GM10248 (cell line): ENCODE data around the gene ENOX1.
A peak's percentile ranks its signal among the peaks of the same experiment; 100 is the strongest.

Experiments
- CTCF ChIA-PET: fragments of 300-600 bp; sonication (Branson Sonifier 250); formaldehyde crosslinking; extraction: SDS; loops from one replicate; lab custom pipeline; 2021; ENCODE audit warnings: antibody characterized with exemption; lab: Yijun Ruan, JAX
- POLR2A ChIA-PET: fragments of 350-650 bp; sonication (Branson Sonifier 250); formaldehyde crosslinking; extraction: SDS; loops from one replicate; lab custom pipeline; 2020; ENCODE audit warnings: antibody characterized with exemption; lab: Yijun Ruan, JAX
- DNase-seq: peaks from one replicate; pipeline ENCODE4 v3.0.0; 2012; ENCODE audit errors: extremely low spot score
- TF ChIP-seq, protein P1 (sequence below): IDR thresholded peaks from 2 replicates; pipeline ENCODE4 v1.5.1; 2012; ENCODE audit warnings: mild to moderate bottlenecking, low read depth; ENCODE audit errors: extremely low read depth, missing control alignments, control extremely low read depth

ENOX1 gene

DNA sequence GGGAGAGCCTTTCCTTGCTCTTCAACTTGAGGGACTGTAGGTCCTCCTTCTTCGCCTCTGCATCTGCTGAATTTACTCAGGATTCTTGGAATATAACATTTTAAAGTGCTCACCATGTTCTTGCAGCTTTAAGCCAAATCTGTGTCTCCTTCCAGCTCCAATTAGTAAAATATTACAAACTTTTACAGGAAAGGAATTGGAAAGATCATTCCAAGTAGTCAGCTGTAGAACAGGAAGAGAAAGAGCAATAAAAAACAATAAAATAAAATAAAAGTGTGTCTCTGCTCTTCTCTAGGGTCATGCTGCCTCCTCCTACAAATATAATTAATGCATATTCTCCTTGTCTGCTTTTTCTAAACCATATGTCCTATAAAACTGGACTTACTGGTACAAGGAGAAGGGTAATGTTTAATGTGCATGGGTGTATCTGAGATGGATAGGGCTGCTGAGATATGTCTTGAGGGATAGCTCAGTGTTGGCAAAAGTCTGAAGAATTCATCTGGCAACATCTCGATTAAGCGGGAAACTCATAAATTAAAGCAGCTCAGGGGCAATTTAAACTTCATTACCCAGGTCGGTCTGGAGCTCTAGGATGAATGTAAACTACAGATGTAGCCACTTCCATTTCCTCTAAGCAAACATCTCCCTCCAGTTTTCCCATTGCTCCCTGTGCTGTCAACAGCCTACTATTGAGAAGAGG lies 25.0 kb downstream of the ENOX1 start:
- POLR2A ChIA-PET = no interaction called here
- TF ChIP-seq, protein P1, sequence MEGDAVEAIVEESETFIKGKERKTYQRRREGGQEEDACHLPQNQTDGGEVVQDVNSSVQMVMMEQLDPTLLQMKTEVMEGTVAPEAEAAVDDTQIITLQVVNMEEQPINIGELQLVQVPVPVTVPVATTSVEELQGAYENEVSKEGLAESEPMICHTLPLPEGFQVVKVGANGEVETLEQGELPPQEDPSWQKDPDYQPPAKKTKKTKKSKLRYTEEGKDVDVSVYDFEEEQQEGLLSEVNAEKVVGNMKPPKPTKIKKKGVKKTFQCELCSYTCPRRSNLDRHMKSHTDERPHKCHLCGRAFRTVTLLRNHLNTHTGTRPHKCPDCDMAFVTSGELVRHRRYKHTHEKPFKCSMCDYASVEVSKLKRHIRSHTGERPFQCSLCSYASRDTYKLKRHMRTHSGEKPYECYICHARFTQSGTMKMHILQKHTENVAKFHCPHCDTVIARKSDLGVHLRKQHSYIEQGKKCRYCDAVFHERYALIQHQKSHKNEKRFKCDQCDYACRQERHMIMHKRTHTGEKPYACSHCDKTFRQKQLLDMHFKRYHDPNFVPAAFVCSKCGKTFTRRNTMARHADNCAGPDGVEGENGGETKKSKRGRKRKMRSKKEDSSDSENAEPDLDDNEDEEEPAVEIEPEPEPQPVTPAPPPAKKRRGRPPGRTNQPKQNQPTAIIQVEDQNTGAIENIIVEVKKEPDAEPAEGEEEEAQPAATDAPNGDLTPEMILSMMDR = no peak
- CTCF ChIA-PET = interaction anchor here (1.0 kb wide), 1 partner anchor 9 kb away, joined by 3 read pairs; no protein-coding TSS in a partner anchor
- no peak for DNase-seq

DNA sequence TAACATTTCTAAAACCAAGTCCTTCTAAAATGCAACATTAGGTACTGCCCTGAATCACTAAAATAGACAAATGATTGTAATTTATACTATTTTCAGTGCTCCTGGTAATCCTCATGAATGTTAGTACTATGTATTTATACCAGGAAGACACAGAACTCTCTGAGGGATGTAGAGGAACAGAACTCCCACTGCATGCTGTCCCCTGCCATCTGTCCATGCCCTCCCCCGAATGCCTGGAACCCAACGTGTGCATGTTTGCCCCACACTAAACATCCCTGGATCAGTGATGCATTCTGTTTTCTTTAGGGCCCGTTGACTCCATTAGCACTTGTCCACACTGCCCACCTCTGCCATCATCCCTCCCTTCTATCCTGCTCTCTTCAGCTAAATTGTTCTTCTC lies 26.5 kb downstream of the ENOX1 start:
- no peak for DNase-seq
- CTCF ChIA-PET = no interaction called here
- TF ChIP-seq, protein P1 = no peak
- POLR2A ChIA-PET = no interaction called here

DNA sequence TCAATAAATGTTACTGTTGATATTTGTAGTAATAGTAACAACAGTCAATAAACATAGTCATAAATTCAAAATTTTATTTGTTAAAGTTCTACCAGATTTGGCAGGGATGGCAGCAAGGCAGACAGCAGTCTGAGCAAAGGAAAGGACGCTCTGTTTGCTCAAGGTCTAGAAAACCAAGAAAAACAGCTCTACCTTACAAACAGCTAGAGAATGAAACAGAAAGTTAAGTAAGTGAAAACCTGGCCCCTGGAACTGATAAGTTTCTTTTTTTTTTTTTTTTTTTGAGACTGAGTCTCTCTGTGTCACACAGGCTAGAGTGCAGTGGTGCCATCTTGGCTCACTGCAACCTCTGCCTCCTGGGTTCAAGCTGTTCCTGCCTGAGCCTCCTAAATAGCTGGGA lies 27.9 kb downstream of the ENOX1 start:
- peak; percentile 47 for DNase-seq
- ChIA-PET CTCF (no interaction called here), POLR2A (no interaction called here)
- TF ChIP-seq, protein P1 = no peak

DNA sequence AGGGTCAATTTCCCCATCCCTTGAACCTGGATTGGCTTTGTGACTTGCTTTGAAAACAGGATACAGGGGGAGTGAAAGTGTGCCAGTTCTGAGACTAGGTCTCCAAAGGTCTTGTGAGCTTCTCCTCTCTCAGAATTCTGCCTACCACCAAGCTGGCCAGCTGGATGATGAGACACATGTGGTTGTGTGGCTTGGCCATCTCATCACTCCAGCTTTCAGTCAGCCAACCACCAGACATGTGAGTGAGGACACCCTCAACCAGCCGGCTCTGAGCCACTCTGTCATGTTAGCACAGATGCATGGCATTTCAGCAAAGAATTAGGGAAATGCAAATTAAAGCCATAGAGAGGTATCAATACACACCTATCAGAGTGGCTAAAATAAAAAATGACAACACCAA lies 29.5 kb downstream of the ENOX1 start:
- DNase-seq = no peak
- TF ChIP-seq, protein P1 = no peak
- ChIA-PET POLR2A (no interaction called here), CTCF (no interaction called here)

DNA sequence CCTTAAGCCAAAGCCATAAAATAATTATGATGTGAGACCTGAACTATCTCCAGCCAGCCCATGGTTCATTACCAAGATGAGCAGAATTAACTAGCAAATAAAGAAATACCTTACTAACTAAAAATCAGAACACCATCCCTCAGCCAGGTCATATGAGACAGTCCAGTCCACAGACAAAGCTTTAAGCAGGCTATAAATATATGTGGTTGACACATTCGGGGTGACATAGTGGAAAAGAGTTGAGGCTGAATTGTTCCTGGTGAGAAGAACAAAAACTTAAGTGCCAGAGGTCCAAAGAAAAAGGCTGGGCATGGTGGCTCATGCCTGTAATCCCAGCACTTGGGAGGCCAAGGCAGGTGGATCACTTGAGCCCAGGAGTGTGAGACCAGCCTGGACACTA lies 30.9 kb downstream of the ENOX1 start:
- DNase-seq = no peak
- CTCF ChIA-PET = no interaction called here
- POLR2A ChIA-PET = no interaction called here
- TF ChIP-seq, protein P1 = no peak

DNA sequence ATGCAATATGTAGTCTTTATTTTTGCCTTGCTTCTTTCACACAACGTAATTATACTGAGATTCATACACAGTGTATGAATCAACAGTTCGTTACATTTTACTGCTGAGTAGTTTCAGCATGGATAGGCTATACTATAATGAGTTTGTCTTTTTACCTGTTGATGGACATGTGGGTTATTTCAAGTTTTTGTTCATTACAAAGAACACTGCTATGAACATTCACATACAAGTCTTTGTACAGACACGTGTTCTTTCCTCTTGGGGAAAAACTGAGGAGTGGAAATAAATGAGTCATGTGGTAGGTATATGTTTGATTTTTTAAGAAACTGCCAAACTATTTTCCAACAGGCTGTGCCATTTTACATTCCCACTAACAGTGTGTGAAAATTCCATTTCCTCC lies 35.1 kb downstream of the ENOX1 start:
- ChIA-PET POLR2A (no interaction called here), CTCF (no interaction called here)
- TF ChIP-seq, protein P1 = no peak
- DNase-seq = no peak
